ENCODE measurements around the gene MCF2L2.

The MCF2L2 gene

DNA sequence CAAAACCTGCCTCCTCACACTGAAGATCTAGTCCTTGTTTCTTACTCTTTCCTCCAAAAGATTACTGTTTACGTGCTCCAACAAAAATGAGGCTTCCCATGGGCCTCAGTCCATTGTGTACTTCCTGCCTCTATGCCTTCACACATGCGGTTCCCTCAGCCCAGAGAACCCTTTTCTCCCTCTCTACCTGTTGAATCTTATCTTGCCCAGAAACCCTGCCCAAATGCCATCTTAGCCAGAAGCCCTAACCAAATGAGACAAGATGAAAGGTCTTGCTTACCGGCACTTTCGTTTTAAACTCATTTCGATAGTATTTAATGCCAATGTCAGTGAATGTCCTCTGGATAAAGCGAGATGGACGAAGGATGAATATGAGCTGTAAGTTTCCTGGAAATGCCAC, 89.9 kb downstream of the MCF2L2 start:
- Histone ChIP-seq H3K4me3 (no peak overlapping the region), H3K27ac (no peak overlapping the region)

DNA sequence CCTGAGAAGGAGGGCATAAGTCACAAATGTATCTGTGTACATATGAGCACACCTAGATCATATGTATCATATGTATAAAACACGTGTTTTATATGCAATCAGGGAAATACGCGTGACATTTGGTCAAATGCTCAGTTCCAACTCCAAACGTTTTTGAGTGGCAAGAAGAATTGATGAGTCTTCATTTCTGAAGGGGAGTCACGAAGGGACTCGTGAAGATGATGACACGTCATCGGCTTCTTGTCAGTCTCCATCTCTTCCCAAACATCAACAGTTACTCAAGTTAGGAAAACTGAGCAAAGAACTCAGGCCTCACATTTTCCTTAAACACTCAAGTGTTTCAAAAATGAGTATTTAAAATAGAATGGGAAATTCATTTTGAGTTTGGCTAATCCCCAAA, 95.9 kb downstream of the MCF2L2 start:
- H3K27ac ChIP-seq = no peak overlapping the region
- H3K4me3 ChIP-seq = no peak overlapping the region

DNA sequence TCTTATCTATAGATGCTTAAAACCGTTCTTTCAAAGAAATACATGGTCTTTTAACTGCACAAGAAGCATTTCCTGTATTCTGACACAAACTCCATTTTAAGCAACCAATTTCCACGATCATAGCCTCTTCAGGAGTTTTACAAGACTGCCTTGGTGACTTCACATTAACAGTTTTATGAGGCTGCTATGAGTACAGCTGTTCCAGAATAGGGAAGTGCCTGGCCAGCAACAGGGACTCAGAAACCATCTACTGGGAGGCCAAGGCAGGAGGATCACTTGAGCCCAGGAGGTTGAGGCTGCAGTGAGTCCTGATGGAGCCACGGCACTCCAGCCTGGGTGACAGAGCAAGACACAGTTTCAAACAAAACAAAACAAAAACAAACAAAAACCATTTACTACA, 96.9 kb downstream of the MCF2L2 start:
- Histone ChIP-seq H3K27ac (no peak overlapping the region), H3K4me3 (no peak overlapping the region)

DNA sequence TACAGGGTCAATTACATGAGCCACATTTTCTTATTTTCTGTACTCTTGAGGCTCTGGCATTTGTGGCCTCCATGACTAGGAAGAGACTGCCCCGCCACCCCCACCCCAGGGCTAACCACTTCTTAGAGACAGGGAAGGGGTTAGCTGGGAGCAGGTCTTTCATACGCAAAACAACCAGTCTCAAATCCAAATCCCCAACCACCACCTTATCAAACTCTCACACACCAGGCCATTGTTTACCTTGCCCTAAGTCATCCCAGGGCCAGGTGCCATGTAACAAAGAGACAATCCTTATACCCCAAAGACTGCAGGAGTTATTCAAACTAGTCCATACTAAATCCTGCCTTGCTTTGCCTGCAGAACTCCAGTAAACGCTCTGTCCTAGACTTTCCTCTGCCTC, 97.5 kb downstream of the MCF2L2 start:
- H3K27ac ChIP-seq = no peak overlapping the region
- H3K4me3 ChIP-seq = no peak overlapping the region

GRCh38 chr3:183329543-183329942, 98.9 kb downstream of the MCF2L2 start:
- Histone ChIP-seq H3K4me3 (no peak overlapping the region), H3K27ac (no peak overlapping the region)

DNA sequence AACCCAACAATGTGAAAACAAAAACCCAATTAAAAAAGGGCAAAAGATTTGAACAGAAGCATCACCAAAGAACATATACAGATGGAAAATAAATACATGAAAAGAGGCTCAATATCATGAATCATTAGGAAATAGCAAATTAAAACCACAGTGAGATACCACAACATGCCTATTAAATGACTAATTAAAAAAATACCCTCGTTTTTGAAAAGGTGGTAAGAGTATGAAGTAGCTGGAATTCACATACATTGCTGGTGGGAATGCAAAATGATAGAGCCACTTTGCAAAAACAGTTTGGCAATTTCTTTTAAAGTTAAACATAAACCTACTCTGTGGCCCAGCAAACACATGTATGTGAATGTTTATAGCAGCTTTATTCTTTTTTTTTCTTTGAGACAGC, 99.6 kb downstream of the MCF2L2 start:
- no peak overlapping the region for H3K4me3 ChIP-seq
- H3K27ac ChIP-seq = no peak overlapping the region

- no peak overlapping the region for H3K4me3 ChIP-seq
- H3K27ac ChIP-seq = no peak overlapping the region
These were observed 100.3 kb downstream of the MCF2L2 start for GRCh38 chr3:183328164-183328563.

- H3K27ac ChIP-seq = no peak overlapping the region
- H3K4me3 ChIP-seq = no peak overlapping the region
These were observed 101.1 kb downstream of the MCF2L2 start for GRCh38 chr3:183327343-183327742.

DNA sequence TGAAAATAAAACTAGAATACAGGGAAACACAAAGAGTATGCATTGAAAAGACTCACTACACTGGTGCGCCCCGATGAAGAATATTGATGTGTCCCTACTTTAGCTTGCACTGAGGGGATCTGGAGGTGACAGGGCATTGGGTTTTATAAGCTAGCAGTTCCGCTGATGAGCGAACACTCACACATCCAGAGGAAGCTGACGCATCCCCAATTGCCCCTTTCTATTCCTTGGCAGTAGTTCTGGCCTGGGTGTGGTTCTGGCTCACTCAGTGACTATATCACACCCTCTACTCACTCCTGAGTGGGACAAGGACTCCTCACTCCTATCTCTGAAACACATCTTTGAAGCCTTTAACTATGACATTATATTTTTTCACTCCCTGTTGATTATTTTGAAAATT, 104.3 kb downstream of the MCF2L2 start:
- Histone ChIP-seq H3K4me3 (no peak overlapping the region), H3K27ac (no peak overlapping the region)

DNA sequence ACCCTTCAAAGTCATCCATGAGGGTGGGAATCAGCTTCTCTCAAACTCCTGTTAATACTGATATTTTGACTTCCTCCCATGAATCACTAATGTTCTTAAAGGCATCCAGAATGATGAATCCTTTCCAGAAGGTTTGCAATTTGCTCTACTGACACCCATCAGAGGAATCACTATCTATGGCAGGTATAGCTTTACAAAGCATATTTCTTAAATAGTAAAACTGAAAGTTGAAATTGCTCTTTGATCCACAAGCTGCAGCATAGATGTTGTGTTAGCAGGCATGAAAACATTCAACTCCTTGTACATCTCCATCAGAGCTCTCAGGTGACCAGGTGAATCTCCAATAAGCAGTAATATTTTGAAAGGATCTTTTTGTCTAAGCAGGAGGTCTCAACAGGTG, 109.0 kb downstream of the MCF2L2 start:
- Histone ChIP-seq H3K4me3 (no peak overlapping the region), H3K27ac (no peak overlapping the region)

GRCh38 chr3:183318877-183319276, 109.5 kb downstream of the MCF2L2 start:
- Histone ChIP-seq H3K27ac (no peak overlapping the region), H3K4me3 (no peak overlapping the region)

GRCh38 chr3:183317886-183318865, 110.2 kb downstream of the MCF2L2 start:
- peak overlapping the region in 1 of 21 experiments; percentile 17 for H3K27ac ChIP-seq
- no peak overlapping the region for H3K4me3 ChIP-seq

DNA sequence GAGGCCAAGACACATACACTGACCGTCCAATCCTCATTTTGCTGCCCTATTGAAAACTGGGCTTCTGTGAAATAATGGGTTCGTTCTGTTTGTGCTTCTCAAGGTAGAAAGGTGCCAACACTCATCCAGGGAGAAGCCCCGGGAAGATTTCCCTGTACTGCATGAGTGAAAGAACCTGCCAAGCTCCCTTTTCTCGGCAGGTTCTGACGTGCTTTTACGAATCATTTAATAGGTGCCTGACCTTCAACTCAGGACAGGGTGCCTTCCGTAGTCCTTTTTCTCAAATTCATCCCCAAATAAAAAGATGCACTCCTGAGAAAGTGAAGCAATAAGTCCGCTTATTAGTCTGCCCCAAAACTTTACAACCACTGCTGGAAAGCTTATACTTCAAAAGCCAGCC, 111.1 kb downstream of the MCF2L2 start:
- Histone ChIP-seq H3K27ac (peak overlapping the region in 2 of 21 experiments; percentile 8 to 17), H3K4me3 (no peak overlapping the region)

GRCh38 chr3:183315739-183316138, 112.7 kb downstream of the MCF2L2 start:
- Histone ChIP-seq H3K27ac (no peak overlapping the region), H3K4me3 (no peak overlapping the region)

DNA sequence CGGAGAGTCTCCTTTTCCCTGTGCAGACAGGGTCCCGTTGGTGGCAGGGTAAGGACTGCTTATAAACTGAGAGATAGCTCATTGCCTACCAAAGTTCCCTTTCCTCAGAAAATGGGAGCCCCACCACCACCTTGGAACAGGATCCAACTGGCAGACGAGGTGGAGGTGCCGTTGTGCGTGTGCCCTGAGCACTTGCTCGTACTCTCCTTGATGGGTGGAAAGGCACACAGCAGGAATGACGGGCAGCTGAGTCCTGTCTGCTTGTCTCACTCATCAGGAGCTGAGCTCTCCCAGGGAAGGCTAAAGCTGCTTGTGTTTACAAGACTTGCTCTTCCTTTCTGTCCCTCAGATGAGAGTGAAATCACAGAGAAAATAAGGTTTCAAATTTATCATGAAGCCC, 114.7 kb downstream of the MCF2L2 start:
- peak overlapping the region in 1 of 21 experiments; percentile 38 for H3K27ac ChIP-seq
- H3K4me3 ChIP-seq = no peak overlapping the region

DNA sequence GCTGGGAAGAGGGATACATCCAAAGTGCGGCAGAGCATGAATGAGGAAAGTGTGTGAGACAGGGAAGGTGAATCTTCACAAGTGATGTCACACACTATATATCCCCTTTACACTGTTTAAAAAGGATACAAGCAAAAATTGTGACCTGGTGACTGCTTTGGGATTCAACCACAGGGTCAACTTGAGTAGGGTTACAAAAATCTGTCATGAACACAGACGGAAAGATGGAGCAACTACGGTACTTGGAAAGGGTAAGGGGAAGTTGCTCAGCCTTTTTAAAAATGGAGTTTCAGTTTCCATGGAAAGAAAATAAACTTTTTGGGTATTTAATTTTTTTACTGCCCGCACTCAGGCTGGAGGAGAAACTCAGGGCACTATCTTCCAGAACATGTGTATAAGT, 115.1 kb downstream of the MCF2L2 start:
- no peak overlapping the region for H3K4me3 ChIP-seq
- H3K27ac ChIP-seq = peak overlapping the region in 1 of 21 experiments; percentile 38

- H3K27ac ChIP-seq = no peak overlapping the region
- no peak overlapping the region for H3K4me3 ChIP-seq
These were observed 116.0 kb downstream of the MCF2L2 start for GRCh38 chr3:183312433-183312832.

- H3K4me3 ChIP-seq = no peak overlapping the region
- H3K27ac ChIP-seq = no peak overlapping the region
These were observed 117.5 kb downstream of the MCF2L2 start for GRCh38 chr3:183310936-183311335.

GRCh38 chr3:183309276-183309675, 119.1 kb downstream of the MCF2L2 start:
- Histone ChIP-seq H3K4me3 (no peak overlapping the region), H3K27ac (no peak overlapping the region)

DNA sequence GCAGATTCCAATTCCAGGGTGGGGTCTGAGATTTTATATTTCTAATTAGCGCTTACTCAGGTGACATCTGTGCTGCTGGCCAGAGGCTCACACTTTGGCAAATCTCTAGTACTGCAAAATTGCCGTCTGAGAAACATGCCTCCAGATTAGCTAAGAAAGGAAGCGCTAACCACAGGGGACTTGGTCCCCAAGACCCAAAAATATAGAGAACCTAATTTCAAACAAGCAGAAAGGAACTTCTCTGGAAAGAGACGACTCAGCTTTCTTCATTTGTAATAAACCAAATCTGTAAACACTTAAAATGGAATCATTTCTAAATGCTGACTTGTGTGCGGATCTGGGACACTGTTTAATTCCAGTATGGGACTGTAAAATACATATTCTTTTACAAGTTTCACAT, 119.7 kb downstream of the MCF2L2 start:
- Histone ChIP-seq H3K27ac (no peak overlapping the region), H3K4me3 (no peak overlapping the region)

DNA sequence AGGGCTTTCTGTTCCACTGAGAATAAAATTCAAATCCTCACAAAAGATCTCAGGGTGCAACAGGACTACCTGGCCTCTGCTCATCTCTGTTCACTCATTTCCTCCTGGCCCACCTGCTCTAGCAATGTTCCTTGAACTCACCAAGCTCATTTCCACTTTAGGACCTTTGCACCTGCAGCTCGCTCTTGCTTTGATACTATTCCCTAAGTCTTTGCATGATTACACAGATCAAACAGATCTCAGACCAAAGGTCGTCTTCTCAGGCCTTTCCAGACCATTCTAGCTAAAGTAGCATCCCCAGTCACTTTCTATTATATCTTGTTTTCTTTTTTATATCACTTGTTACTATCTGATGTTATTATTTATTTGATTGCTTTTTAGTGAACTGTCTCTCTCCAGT, 120.7 kb downstream of the MCF2L2 start:
- no peak overlapping the region for H3K4me3 ChIP-seq
- H3K27ac ChIP-seq = peak overlapping the region in 1 of 21 experiments; percentile 5
